Gastrocnemius medialis (tissue), 4 donors: Measurements from ENCODE around the gene CUX1. TPM values are rescaled to one million over a fixed set of nuclear protein-coding genes. Genes with fewer than 3 reads are reported as not detected.

Experiments used
- ATAC-seq, 2 donors: fragments of 150-250 bp; one replicate each; pipeline ENCODE4 v1.9.1; 2016
- DNase-seq, 2 donors: peaks; one replicate each; pipeline ENCODE4 v3.0.0-alpha.2; 2019
- H3K27ac ChIP-seq, 4 donors: fragments of 200-600 bp; sonication (generic); 1 replicate in 1 of 4; 2 replicates in 3 of 4; pipeline ENCODE4 v1.5.1; 2016 to 2018; ENCODE audit warnings: mild to moderate bottlenecking in 2 of 4, moderate library complexity in 1 of 4
- H3K27me3 ChIP-seq, 3 donors: fragments of 200-600 bp; sonication (generic) in 2 of 3; 1 replicate in 1 of 3; 2 replicates in 2 of 3; pipeline versions ENCODE4 v1.5.1 to v1.6.0; 2016 to 2019; ENCODE audit warnings: mild to moderate bottlenecking in 1 of 3, moderate library complexity in 1 of 3
- H3K36me3 ChIP-seq, 2 donors: fragments of 200-600 bp; sonication (generic) in 1 of 2; one replicate each; pipeline ENCODE4 v1.5.1; 2017 to 2018
- H3K4me1 ChIP-seq, 2 donors: fragments of 200-600 bp; sonication (generic) in 1 of 2; one replicate each; pipeline ENCODE4 v1.5.1; 2016 to 2017; ENCODE audit warnings: mild to moderate bottlenecking in 2 of 2
- H3K4me3 ChIP-seq, 4 donors: fragments of 200-600 bp; sonication (generic) in 3 of 4; 1 replicate in 1 of 4; 2 replicates in 3 of 4; pipeline ENCODE4 v1.5.1; 2016 to 2019; ENCODE audit warnings: mild to moderate bottlenecking in 2 of 4
- H3K9me3 ChIP-seq, 3 donors: fragments of 200-600 bp; sonication (generic) in 2 of 3; 1 replicate in 1 of 3; 2 replicates in 2 of 3; pipeline ENCODE4 v1.5.1; 2016 to 2019
- POLR2A ChIP-seq, 2 donors: fragments of 450-650 bp; IDR thresholded peaks; one replicate each; pipeline ENCODE4 v1.6.1; 2017; ENCODE audit warnings: antibody characterized with exemption in 2 of 2, mild to moderate bottlenecking in 2 of 2, moderate library complexity in 2 of 2
- in situ Hi-C, 4 donors: fragments of 200-750 bp; cut with MboI; loops; one replicate each; pipeline versions ENCODE4 v1.15.0 to v1.8.0; 2017; ENCODE audit warnings: low sequenced_read_pairs in 4 of 4
- intact Hi-C: fragments of 100-400 bp; cut with DNase I; formaldehyde crosslinking; loops from one replicate; pipeline ENCODE4 v1.15.1; 2023; ENCODE audit warnings: low total_unique reads
- total RNA-seq, 4 donors: library from RNA; depleted of rRNA; stranded (reverse); fragments of >200 nt; gene quantifications; one replicate each; pipeline versions ENCODE4 v1.1.0 to v1.2.3, GENCODE V29; 2016
- TF ChIP-seq, protein P1 (sequence below), 5 experiments: fragments of 450-650 bp in 3 of 5; fragments of 200-600 bp in 2 of 5; sonication (generic) in 2 of 5; IDR thresholded peaks in 4 of 5; conservative IDR thresholded peaks in 1 of 5; 1 replicate in 4 of 5; 2 replicates in 1 of 5; pipeline ENCODE4 v1.5.1; 2016 to 2019; ENCODE audit warnings: antibody characterized with exemption in 5 of 5, mild to moderate bottlenecking in 3 of 5, moderate library complexity in 3 of 5

The CUX1 gene
- total RNA-seq, 4 donors from 2014 or later = 44.1 to 57.9 (median 54.9) TPM

DNA sequence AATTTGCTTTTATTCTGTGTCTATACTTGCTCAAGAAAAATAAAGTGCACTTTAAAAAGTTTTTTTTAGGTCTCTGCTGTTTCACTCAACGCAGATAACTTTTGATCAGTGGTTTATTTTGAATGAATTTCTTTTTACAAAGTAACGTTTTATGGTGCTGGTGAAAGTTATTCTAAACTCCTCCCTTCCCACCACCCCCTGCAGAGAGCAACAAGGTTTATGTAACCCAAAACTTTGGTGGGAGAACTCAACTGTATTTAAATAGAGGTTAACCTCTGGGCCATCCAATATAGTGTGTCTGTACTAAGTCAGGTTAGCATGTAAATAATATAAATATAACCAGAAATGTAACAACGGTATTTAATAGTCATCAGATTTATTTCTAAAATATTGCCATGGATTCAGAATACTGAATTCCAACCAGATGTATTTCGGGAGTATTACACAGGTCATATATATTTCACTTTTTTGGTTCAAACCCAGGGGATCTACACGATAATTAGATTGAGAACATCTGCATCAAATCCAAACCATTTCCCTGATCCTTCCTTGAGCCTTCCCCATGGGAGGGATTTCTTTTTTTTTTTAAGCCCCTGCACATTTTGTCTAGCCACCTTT lies 3.9 kb upstream of the CUX1 start:
- Histone ChIP-seq H3K4me1 (peaks cover 5 to 15% of the 10 kb centered on the region in 2 donors), H3K27ac (no peak overlapping the region), H3K9me3 (no peaks in the 10 kb centered on the region), H3K36me3 (no peaks in the 10 kb centered on the region), H3K27me3 (no peaks in the 10 kb centered on the region), H3K4me3 (peak overlapping the region; percentile 68 to 95 (median 80))
- no peak for TF ChIP-seq POLR2A (IDR thresholded peaks at IDR 0.05)
- TF ChIP-seq, protein P1, sequence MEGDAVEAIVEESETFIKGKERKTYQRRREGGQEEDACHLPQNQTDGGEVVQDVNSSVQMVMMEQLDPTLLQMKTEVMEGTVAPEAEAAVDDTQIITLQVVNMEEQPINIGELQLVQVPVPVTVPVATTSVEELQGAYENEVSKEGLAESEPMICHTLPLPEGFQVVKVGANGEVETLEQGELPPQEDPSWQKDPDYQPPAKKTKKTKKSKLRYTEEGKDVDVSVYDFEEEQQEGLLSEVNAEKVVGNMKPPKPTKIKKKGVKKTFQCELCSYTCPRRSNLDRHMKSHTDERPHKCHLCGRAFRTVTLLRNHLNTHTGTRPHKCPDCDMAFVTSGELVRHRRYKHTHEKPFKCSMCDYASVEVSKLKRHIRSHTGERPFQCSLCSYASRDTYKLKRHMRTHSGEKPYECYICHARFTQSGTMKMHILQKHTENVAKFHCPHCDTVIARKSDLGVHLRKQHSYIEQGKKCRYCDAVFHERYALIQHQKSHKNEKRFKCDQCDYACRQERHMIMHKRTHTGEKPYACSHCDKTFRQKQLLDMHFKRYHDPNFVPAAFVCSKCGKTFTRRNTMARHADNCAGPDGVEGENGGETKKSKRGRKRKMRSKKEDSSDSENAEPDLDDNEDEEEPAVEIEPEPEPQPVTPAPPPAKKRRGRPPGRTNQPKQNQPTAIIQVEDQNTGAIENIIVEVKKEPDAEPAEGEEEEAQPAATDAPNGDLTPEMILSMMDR (IDR thresholded peaks at IDR 0.05 in 4 of 5, conservative IDR thresholded peaks at IDR 0.05 in 1 of 5) = no peak
- intact Hi-C loops (loop anchor here (1.0 to 5.0 kb wide), 2 partner anchors 125 to 271 kb away; no protein-coding TSS in a partner anchor), in situ Hi-C loops (loop anchor here in 2 of 4 donors (25.0 kb wide), 2 partner anchors 126 to 424 kb away; no protein-coding TSS in a partner anchor)
- DNase-seq = no peak
- no peak for ATAC-seq

DNA sequence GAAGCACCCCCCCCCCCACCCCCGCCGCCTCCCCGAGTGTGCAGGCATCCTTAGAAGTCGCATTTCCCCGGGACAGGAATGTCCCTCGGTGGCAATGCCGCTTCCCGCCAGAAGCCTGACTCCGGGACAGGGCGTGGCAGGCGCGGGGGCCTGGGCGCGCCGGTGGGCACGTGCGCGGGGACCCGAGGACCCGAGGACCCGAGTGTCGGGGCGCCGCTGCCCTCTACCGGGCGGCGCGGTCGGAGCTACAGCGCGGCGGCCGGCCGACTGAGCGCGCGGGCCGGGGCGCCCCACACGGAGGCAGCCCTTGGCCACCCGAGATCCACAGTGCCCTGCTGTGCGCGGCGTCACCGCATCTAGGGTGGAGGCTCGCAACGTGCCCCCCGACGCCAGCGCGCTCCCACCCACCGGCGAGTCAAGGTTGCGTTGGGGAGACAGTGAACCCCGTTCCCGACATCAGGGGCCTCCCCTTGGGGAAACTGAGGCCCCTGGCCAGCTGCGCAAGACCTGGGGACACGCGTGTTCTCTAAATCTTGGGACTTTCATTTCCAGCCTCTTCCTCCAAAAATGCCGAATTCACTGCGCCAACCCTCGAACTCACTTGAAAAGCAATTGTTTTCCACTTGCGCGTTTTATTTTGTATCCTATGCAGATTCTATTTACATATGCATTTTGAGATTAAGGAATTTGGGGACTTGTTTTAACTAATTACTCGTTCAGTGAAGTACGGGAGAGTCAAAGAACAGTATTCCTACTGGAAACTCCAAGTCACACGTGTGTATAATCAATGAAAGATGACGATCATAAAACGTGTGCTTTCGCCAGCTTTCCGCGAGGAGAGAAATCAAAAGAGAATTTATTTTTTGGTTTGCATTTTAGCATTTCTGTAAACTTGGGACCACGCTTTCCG lies 3.1 kb upstream of the CUX1 start:
- intact Hi-C loops = loop anchor here (1.0 to 5.0 kb wide), 2 partner anchors 126 to 272 kb away; no protein-coding TSS in a partner anchor
- Histone ChIP-seq H3K27ac (peak overlapping the region; percentile 73 to 86 (median 80)), H3K4me3 (peak overlapping the region; percentile 68 to 95 (median 80)), H3K4me1 (peaks cover 13 to 22% of the 10 kb centered on the region in 2 donors), H3K9me3 (no peaks in the 10 kb centered on the region), H3K27me3 (no peaks in the 10 kb centered on the region), H3K36me3 (no peaks in the 10 kb centered on the region)
- ATAC-seq (peak; percentile 10 to 16), DNase-seq (peak; percentile 5 to 38)
- in situ Hi-C loops = loop anchor here in 2 of 4 donors (25.0 kb wide), 2 partner anchors 127 to 423 kb away; no protein-coding TSS in a partner anchor
- TF ChIP-seq POLR2A (IDR thresholded peaks at IDR 0.05) = no peak
- TF ChIP-seq, protein P1 (IDR thresholded peaks at IDR 0.05 in 4 of 5, conservative IDR thresholded peaks at IDR 0.05 in 1 of 5) = peak in 4 of 5 experiments; percentile 49 to 84 (median 70)

DNA sequence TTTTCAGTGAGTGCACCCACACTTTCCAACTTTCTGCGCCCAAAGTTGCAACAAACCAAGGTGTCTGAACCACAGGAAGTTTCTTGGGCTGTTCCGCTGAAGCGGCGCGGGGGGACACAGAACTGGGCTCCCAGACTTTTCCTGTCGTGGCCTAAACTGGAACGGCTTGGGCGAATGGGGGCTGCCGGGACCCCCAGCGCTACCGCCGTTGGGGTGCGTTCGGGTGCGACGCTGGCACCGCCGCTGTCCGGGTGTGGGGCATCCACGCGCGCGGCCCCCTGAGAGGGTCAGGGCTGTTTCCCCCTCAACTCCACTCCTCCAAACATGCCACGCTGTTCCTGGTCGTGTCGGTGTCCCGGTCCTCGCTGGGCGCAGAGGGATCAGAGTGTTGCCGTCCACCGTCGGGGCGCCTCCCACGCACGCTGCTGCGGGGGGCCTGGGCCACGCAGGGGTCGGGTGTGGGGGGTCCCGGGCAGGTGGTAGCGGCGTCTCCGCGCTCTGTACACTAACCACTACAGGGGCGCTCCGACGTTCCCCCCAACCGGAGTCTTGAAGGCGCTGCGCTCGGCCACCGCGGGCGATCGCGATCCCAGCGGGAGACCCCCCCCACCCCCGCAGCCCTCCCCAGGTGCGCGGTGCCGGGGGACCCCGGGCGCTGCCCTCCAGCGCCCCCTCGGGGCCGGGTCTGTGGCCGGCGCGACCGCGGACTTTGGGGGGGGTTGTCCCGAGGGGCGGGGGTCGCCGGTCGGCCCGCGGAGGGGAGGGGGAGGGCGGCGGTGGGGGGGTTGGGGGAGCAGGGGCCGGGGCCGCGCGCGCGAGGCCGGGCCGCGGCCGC lies 2.2 kb upstream of the CUX1 start:
- H3K4me1 ChIP-seq = peaks cover 22 to 27% of the 10 kb centered on the region in 2 donors
- DNase-seq = peak; percentile 10 to 29
- intact Hi-C loops = loop anchor here (1.0 to 5.0 kb wide), 7 partner anchors 72 to 421 kb away; no protein-coding TSS in a partner anchor

More for the DNA sequence above, 2.2 kb upstream of the CUX1 start:
- peak; percentile 29 to 50 for ATAC-seq
- Histone ChIP-seq H3K9me3 (no peaks in the 10 kb centered on the region), H3K27me3 (no peaks in the 10 kb centered on the region), H3K27ac (peak overlapping the region; percentile 73 to 86 (median 80)), H3K36me3 (no peaks in the 10 kb centered on the region), H3K4me3 (peak overlapping the region; percentile 68 to 95 (median 80))
- in situ Hi-C loops = loop anchor here in 2 of 4 donors (25.0 kb wide), 2 partner anchors 128 to 422 kb away; no protein-coding TSS in a partner anchor
- TF ChIP-seq POLR2A (IDR thresholded peaks at IDR 0.05) = no peak
- TF ChIP-seq, protein P1 (IDR thresholded peaks at IDR 0.05 in 4 of 5, conservative IDR thresholded peaks at IDR 0.05 in 1 of 5) = peak in 3 of 5 experiments; percentile 45 to 56 (median 51)
